Breast epithelium (tissue), 4 donors: ENCODE measurements around the gene RBM38. TPM values are rescaled to one million over a fixed set of nuclear protein-coding genes. Genes with fewer than 3 reads are reported as not detected.

Source experiments
- DNase-seq, 2 donors: peaks; one replicate each; pipeline ENCODE4 v3.0.0-alpha.2; 2019; ENCODE audit warnings: low spot score in 2 of 2
- H3K27ac ChIP-seq, 2 donors: fragments of 200-600 bp; sonication (generic) in 1 of 2; one replicate each; pipeline ENCODE4 v1.5.1; 2016 to 2019; ENCODE audit warnings: mild to moderate bottlenecking in 1 of 2
- H3K27me3 ChIP-seq, 2 donors: fragments of 200-600 bp; sonication (generic) in 1 of 2; one replicate each; pipeline versions ENCODE4 v1.5.1 to v1.6.0; 2017 to 2019; ENCODE audit warnings: control low read depth in 1 of 2, mild to moderate bottlenecking in 1 of 2
- H3K36me3 ChIP-seq: fragments of 200-600 bp; one replicate; pipeline ENCODE4 v1.5.1; 2019
- H3K4me1 ChIP-seq, 2 donors: fragments of 200-600 bp; sonication (generic); one replicate each; pipeline ENCODE4 v1.5.1; 2016 to 2019; ENCODE audit warnings: control low read depth in 1 of 2
- H3K4me3 ChIP-seq, 3 donors: fragments of 200-600 bp; sonication (generic); 1 replicate in 2 of 3; 2 replicates in 1 of 3; pipeline ENCODE4 v1.5.1; 2016 to 2019; ENCODE audit warnings: mild to moderate bottlenecking in 3 of 3, moderate library complexity in 2 of 3
- H3K9me3 ChIP-seq, 2 donors: fragments of 200-600 bp; sonication (generic) in 1 of 2; one replicate each; pipeline ENCODE4 v1.5.1; 2016 to 2019; ENCODE audit warnings: control low read depth in 1 of 2
- CTCF ChIP-seq, 3 donors: fragments of 450-650 bp; IDR thresholded peaks; one replicate each; pipeline ENCODE4 v1.5.1; 2016 to 2017; ENCODE audit warnings: antibody characterized with exemption in 3 of 3, mild to moderate bottlenecking in 3 of 3, moderate library complexity in 3 of 3
- POLR2A ChIP-seq: fragments of 450-650 bp; IDR thresholded peaks from one replicate; pipeline ENCODE4 v1.6.1; 2016; ENCODE audit warnings: antibody characterized with exemption, mild to moderate bottlenecking, moderate library complexity
- POLR2AphosphoS5 ChIP-seq, 3 donors: sonication (generic); formaldehyde crosslinking; IDR thresholded peaks; one replicate each; pipeline ENCODE4 v1.6.1; 2017; ENCODE audit warnings: antibody characterized with exemption in 3 of 3
- intact Hi-C: fragments of 100-400 bp; cut with DNase I; formaldehyde crosslinking; loops from one replicate; pipeline ENCODE4 v1.15.1; 2023; ENCODE audit warnings: low total_unique reads
- total RNA-seq, 3 donors: library from RNA; depleted of rRNA; stranded (reverse); fragments of >200 nt; gene quantifications; one replicate each; pipeline ENCODE4 v1.1.0, GENCODE V29; 2016

The RBM38 gene
- total RNA-seq, 3 donors from 2014 or later: 5.1 to 13.5 (median 10.5) TPM

GRCh38 chr20:57458400-57459160 lies 67.4 kb downstream of the RBM38 start:
- H3K4me3 ChIP-seq: no peak overlapping the region
- no peaks in the 10 kb centered on the region for H3K27me3 ChIP-seq
- H3K27ac ChIP-seq: peak overlapping the region in 1 of 2 donors; percentile 25
- no peaks in the 10 kb centered on the region for H3K4me1 ChIP-seq
- no peak for TF ChIP-seq POLR2A
- no peak for TF ChIP-seq POLR2AphosphoS5 (IDR thresholded peaks at IDR 0.05)
- TF ChIP-seq CTCF (IDR thresholded peaks at IDR 0.05): no peak
- H3K9me3 ChIP-seq: no peaks in the 10 kb centered on the region
- intact Hi-C loops: loop anchor here (10.0 kb wide), 1 partner anchor 1924 kb away; no protein-coding TSS in a partner anchor
- no peaks in the 10 kb centered on the region for H3K36me3 ChIP-seq
- DNase-seq: peak in 1 of 2 donors; percentile 79

Other genes starting within 250 kb of the RBM38 start
- gene BMP7, start 124.8 kb upstream of the RBM38 start, total RNA-seq: 1 to 10 TPM; 1.6 to 3.8 (median 1.8) TPM
- not detected for gene SPO11, start 61.6 kb upstream of the RBM38 start, total RNA-seq
- gene RAE1, start 40.1 kb upstream of the RBM38 start, total RNA-seq: 10 to 100 TPM; 13.8 to 26.9 (median 17.4) TPM
- gene CTCFL, start 133.7 kb downstream of the RBM38 start, total RNA-seq: not detected
- 100 to 1,000 TPM in 1 of 3 donors, 10 to 100 TPM in 2; 27.2 to 252 (median 29.3) TPM for gene PCK1, start 169.7 kb downstream of the RBM38 start, total RNA-seq
- gene ZBP1, start 229.0 kb downstream of the RBM38 start, total RNA-seq: 1 to 10 TPM in 1 of 3 donors, under 1 TPM in 1, not detected in 1; 0.73 to 2.4 TPM